Measurements from ENCODE around the gene CDIPT.

CDIPT gene

GRCh38 chr16:29858149-29858849 lies 4.7 kb downstream of the CDIPT start:
- Histone ChIP-seq H3K79me2 (ENCODE audit: low read length) (peaks cover 10% of the 10 kb centered on the region), H3K4me2 (ENCODE audit: low read length) (no peak overlapping the region), H3K27ac (ENCODE audit: low read length) (no peak overlapping the region), H3K4me1 (ENCODE audit: low read length) (peaks cover 6% of the 10 kb centered on the region), H3K9ac (ENCODE audit: low read length) (no peak overlapping the region), H3K9me3 (ENCODE audit: insufficient read depth, low read length) (no peaks in the 10 kb centered on the region), H3K36me3 (replicated peaks; ENCODE audit: low read depth, low read length) (peaks cover 3% of the 10 kb centered on the region), H4K20me1 (ENCODE audit: insufficient read depth, low read length) (no peaks in the 10 kb centered on the region), H3K4me3 (ENCODE audit: low read length) (no peak overlapping the region), H3K27me3 (ENCODE audit: low read depth, low read length) (no peaks in the 10 kb centered on the region), H2AFZ (ENCODE audit: low read depth, low read length) (no peak overlapping the region)
- TF ChIP-seq CTCF (IDR thresholded peaks at IDR 0.05; ENCODE audit: low read depth, low read length) (no peak), EZH2phosphoT487 (IDR thresholded peaks at IDR 0.05; ENCODE audit: low read depth) (no peak)

- no peak overlapping the region for H3K9ac ChIP-seq (ENCODE audit: low read length)
- no peaks in the 10 kb centered on the region for H3K27me3 ChIP-seq (ENCODE audit: low read depth, low read length)
- H3K27ac ChIP-seq (ENCODE audit: low read length), result no peak overlapping the region
- H3K9me3 ChIP-seq (ENCODE audit: insufficient read depth, low read length), result no peaks in the 10 kb centered on the region
- no peak overlapping the region for H3K4me2 ChIP-seq (ENCODE audit: low read length)
- H3K79me2 ChIP-seq (ENCODE audit: low read length), result peaks cover 5% of the 10 kb centered on the region
- TF ChIP-seq CTCF (IDR thresholded peaks at IDR 0.05; ENCODE audit: low read depth, low read length) (no peak), EZH2phosphoT487 (IDR thresholded peaks at IDR 0.05; ENCODE audit: low read depth) (no peak)
- H3K36me3 ChIP-seq (replicated peaks; ENCODE audit: low read depth, low read length), result peaks cover 3% of the 10 kb centered on the region
- no peak overlapping the region for H3K4me3 ChIP-seq (ENCODE audit: low read length)
- peaks cover 4% of the 10 kb centered on the region for H3K4me1 ChIP-seq (ENCODE audit: low read length)
- H2AFZ ChIP-seq (ENCODE audit: low read depth, low read length), result no peak overlapping the region
- H4K20me1 ChIP-seq (ENCODE audit: insufficient read depth, low read length), result no peaks in the 10 kb centered on the region
Observed at GRCh38 chr16:29857133-29857760, 5.8 kb downstream of the CDIPT start.

- Histone ChIP-seq H3K36me3 (replicated peaks; ENCODE audit: low read depth, low read length) (peaks cover 3% of the 10 kb centered on the region), H3K4me2 (ENCODE audit: low read length) (no peak overlapping the region), H4K20me1 (ENCODE audit: insufficient read depth, low read length) (no peaks in the 10 kb centered on the region), H3K27me3 (ENCODE audit: low read depth, low read length) (no peaks in the 10 kb centered on the region), H3K9me3 (ENCODE audit: insufficient read depth, low read length) (no peaks in the 10 kb centered on the region), H2AFZ (ENCODE audit: low read depth, low read length) (no peak overlapping the region), H3K4me1 (ENCODE audit: low read length) (no peaks in the 10 kb centered on the region), H3K4me3 (ENCODE audit: low read length) (no peak overlapping the region), H3K9ac (ENCODE audit: low read length) (no peak overlapping the region), H3K27ac (ENCODE audit: low read length) (no peak overlapping the region), H3K79me2 (ENCODE audit: low read length) (no peaks in the 10 kb centered on the region)
- TF ChIP-seq CTCF (IDR thresholded peaks at IDR 0.05; ENCODE audit: low read depth, low read length), result no peak
- TF ChIP-seq EZH2phosphoT487 (IDR thresholded peaks at IDR 0.05; ENCODE audit: low read depth), result no peak
Observed at GRCh38 chr16:29854520-29855100, 8.4 kb downstream of the CDIPT start.

- H3K9me3 ChIP-seq (ENCODE audit: insufficient read depth, low read length), result no peaks in the 10 kb centered on the region
- H3K4me1 ChIP-seq (ENCODE audit: low read length), result no peaks in the 10 kb centered on the region
- no peak overlapping the region for H3K9ac ChIP-seq (ENCODE audit: low read length)
- H3K4me3 ChIP-seq (ENCODE audit: low read length), result no peak overlapping the region
- no peaks in the 10 kb centered on the region for H3K27me3 ChIP-seq (ENCODE audit: low read depth, low read length)
- no peak overlapping the region for H3K27ac ChIP-seq (ENCODE audit: low read length)
- no peaks in the 10 kb centered on the region for H3K36me3 ChIP-seq (replicated peaks; ENCODE audit: low read depth, low read length)
- H4K20me1 ChIP-seq (ENCODE audit: insufficient read depth, low read length), result no peaks in the 10 kb centered on the region
- H3K4me2 ChIP-seq (ENCODE audit: low read length), result no peak overlapping the region
- no peaks in the 10 kb centered on the region for H3K79me2 ChIP-seq (ENCODE audit: low read length)
- no peak for TF ChIP-seq EZH2phosphoT487 (IDR thresholded peaks at IDR 0.05; ENCODE audit: low read depth)
- TF ChIP-seq CTCF (IDR thresholded peaks at IDR 0.05; ENCODE audit: low read depth, low read length), result no peak
- H2AFZ ChIP-seq (ENCODE audit: low read depth, low read length), result no peak overlapping the region
Observed at GRCh38 chr16:29852654-29853053, 10.4 kb downstream of the CDIPT start.
